ACHN (cell line): ENCODE data around the gene KLHL4.
"Not testable (repeated sequence)": the region's sequence is repeated elsewhere in the genome, so short reads cannot be mapped to it uniquely, and the experiment has no call there.

Source experiments
- DNase-seq: peaks from one replicate; pipeline ENCODE4 v3.0.0-alpha.2; 2015
- in situ Hi-C: cut with HindIII; loops from 2 replicates; pipeline ENCODE4 v1.10.0; 2017; ENCODE audit warnings: low sequenced_read_pairs, low pct_ligation_motif_present, low pct_unique_long_range_greater_than_20kb

The KLHL4 gene

DNA sequence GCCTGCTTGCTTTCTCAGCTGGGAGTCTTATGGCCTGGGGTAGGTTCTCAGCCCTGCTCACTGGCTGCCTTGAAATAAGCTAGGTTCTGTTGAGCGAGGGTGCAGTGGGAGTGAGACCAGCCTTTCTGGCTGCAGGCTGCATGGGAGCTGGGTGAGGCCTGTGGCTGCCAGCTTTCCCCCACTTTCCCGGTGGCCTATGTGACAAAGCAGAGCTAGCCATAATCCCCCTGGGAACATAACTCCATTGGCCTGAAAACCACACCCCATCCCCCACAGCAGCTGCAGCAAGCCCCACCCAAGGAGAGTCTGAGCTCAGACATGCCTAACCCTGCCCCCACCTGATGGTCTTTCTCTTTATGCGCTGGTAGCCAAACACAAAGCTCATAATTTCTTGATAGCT is 118.9 kb downstream of the KLHL4 start:
- no peak for DNase-seq
- in situ Hi-C loops: no loop called here

DNA sequence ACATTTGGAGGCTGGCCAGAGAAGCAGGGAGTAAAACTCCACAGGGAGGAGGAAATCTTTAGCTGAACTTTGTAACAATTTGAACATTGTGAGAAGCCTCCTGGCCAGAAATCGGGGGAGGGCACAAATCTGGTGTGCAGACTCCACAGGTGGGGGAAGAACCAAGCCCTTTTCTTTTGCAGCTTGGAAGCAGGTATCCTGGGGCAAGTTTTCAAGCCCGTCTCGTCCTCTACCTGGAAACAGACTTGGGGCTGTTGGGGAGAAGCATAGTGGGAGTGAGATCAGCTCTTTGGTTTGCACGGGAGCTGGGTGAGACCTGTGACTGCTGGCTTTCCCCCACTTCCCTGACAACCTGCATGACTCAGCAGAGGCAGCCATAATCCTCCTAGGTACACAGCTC is 123.8 kb downstream of the KLHL4 start:
- in situ Hi-C loops, DNase-seq: not testable (repeated sequence)

DNA sequence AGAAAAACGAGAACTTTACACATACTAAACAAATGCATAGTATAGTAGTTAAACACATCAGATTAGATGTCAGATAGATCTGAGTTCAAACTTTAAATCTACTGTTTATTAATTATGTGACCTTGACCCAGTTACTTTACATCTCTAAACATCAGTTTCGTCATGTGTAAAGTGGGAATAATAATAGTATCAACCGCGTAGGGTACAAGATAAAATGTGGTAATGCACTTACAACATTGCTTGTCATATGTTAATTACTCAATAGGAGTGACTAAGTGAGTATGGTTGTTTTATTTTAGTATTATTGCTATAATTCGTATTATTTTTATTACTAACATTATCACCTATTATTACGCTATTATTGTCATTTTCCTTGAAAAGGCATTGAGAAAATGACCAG is 144.2 kb downstream of the KLHL4 start:
- in situ Hi-C loops: no loop called here
- DNase-seq: no peak

DNA sequence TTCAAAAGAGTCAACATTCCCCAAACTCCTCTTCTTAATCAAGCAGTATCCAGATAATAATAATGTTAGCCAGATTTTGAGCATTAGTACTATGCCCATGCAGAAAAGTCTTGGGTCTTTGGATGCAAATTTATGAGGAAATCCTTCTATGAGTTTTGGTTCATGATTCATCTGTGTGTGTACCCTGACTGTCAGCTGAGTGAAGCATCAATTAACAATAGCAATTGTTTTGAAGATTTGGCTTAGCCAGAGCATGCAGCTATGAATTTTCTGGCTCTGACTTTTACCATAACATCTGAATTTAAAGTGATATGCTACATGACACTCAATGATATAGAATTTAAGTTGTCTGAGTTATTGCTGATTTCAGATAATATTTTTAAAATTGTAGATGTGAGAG is 145.8 kb downstream of the KLHL4 start:
- in situ Hi-C loops: no loop called here

GRCh38 chrX:87664381-87664780 is 146.8 kb downstream of the KLHL4 start:
- in situ Hi-C loops: no loop called here
- peak; percentile 28 for DNase-seq

More for the DNA sequence above, 145.8 kb downstream of the KLHL4 start:
- DNase-seq: no peak

DNA sequence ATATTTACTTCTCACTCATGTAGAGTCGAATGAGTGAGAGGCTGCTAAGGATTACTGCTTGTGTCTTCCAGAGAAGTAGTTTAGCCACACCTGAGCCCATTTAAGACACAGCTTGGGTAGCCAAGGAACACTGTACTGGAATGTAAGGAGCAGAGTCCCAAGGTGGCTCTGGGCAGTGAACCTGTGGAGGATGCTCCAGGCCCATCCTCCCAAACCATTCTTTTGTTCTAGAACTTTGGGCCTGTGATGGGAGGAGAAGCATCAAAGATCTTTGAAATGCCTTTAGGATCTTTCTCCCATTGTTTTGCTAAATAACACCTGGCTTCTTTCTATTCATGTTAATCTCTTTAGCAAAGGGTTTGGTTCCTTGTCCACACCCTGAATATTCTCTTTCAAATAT is 162.2 kb downstream of the KLHL4 start:
- in situ Hi-C loops: no loop called here
- DNase-seq: no peak

DNA sequence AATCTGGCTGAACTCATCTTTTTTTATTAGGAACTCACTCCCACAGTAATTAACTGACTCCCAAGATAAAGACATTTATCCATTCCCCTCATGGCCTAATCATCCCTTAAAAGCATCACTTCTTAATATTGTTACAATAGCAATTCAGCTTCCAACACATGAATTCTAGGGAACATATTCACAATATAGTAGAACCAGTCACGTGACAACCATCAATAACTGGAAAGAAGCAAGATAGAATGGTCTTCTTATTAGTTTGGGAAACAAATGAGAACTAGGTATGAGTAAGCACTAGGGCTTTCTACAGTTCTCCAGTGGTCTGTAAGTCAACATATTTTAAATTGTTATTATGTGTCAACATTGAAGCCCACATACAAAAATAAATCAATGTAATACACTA is 170.1 kb downstream of the KLHL4 start:
- no peak for DNase-seq
- in situ Hi-C loops: no loop called here

GRCh38 chrX:87688113-87688748 is 170.6 kb downstream of the KLHL4 start:
- in situ Hi-C loops, DNase-seq: not testable (repeated sequence)

- in situ Hi-C loops: not testable (repeated sequence)
These were observed 171.6 kb downstream of the KLHL4 start for GRCh38 chrX:87689218-87689617.

DNA sequence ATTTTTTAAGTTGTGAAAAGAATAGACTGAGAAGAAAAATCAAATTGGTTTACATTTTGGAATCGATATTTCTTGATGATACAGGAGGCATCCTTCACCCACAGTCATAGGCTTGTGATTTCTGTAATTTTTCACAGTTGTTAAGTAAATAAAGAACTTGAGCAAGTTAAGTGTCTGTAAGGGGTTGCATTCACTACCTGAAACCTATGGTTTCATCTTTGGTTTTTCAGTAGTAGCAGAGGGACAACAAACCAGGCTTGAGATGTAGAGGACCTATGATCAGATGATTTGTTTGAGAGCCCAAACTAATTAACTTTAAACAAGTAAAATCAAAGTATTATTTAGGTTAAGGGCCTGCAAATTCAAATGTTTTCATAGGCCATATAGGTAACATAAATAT is 175.6 kb downstream of the KLHL4 start:
- in situ Hi-C loops: no loop called here
- no peak for DNase-seq

More at GRCh38 chrX:87689218-87689617, 171.6 kb downstream of the KLHL4 start:
- not testable (repeated sequence) for DNase-seq

DNA sequence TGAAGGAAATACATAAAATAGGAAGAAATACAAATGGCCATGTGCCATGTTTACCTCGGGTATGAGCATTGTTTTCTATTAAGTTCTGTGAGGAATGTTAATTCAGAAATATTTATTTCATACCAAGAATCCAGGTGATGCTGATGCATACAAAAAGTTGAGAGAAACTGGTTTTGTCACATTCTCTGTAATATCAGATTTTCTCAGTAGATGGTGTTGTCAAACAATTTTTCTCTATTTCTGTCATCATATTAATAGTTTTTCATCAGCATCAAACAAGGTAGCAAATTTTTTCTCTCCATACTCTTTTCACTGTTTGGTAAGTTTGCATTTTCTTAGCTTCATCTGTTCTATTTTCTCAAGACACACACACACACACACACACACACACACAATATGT is 179.8 kb downstream of the KLHL4 start:
- in situ Hi-C loops: no loop called here
- DNase-seq: no peak

DNA sequence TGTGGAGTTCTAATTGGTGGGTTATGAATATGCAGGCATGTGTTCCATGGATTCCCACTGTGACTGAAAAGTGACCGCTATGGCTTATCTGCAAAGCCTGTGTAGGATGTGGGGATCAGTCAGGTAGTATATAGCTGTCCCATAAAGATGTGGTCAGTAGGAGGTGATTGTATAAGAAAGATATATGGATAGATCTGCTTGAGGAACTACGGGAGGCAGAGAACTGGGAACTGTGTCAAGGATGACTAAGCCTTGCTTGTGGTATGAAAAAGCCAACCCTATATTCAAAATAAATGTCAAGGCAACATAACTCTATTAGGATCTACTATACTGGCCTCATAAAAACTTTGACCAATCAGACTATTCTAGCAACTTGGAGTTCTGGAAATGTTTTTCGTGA is 185.2 kb downstream of the KLHL4 start:
- in situ Hi-C loops: no loop called here
- DNase-seq: no peak

- DNase-seq, in situ Hi-C loops: not testable (repeated sequence)
These were observed 185.9 kb downstream of the KLHL4 start for GRCh38 chrX:87703469-87703868.

DNA sequence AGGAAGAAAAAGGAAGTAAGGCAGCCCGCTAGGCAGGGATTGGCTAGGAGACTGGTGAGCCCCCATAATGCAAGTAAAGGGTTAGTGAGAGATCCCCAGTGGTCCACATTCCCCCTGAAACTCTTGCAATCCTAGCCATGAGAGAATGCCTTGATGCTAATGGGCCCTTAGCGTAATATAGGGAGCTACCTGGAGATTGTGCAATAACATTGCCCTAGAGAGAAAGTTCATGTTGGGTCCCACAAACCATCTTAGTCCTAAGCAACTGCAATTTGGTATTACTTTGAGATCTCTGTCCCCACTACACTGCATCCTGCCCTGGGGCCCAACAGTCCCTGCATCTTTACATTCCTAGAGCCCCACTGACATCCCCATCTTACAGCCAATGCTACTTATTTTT is 188.5 kb downstream of the KLHL4 start:
- in situ Hi-C loops: no loop called here
- DNase-seq: no peak

- no peak for DNase-seq
- in situ Hi-C loops: no loop called here
These were observed 193.0 kb downstream of the KLHL4 start for GRCh38 chrX:87710580-87710979.
